A549 (cell line): ENCODE measurements around the gene LEPROT. TPM values are rescaled to one million over a fixed set of nuclear protein-coding genes. Genes with fewer than 3 reads are reported as not detected.

Experiments
- ATAC-seq, 2 experiments: fragments of 200-7000 bp in 1 of 2; fragments of >200 bp in 1 of 2; cut with Nextera tagmentation in 1 of 2; cut with Tn5 transposase in 1 of 2; 3 replicates each; pipeline versions ENCODE4 v1.8.0 to v1.9.1; 2018 to 2020; ENCODE audit warnings: mild to moderate bottlenecking in 1 of 2, moderate library complexity in 1 of 2
- CTCF ChIA-PET: fragments of 300-600 bp; sonication (Branson Sonifier 250); formaldehyde crosslinking; extraction: SDS; loops from one replicate; lab custom pipeline; 2021; ENCODE audit warnings: antibody characterized with exemption, inconsistent platforms; lab: Yijun Ruan, JAX
- POLR2A ChIA-PET: fragments of 350-600 bp; formaldehyde crosslinking; extraction: SDS; loops from one replicate; lab custom pipeline; 2021; ENCODE audit warnings: antibody characterized with exemption, inconsistent platforms; lab: Yijun Ruan, JAX
- DNase-seq, 2 experiments: peaks; one replicate each; pipeline versions ENCODE4 v3.0.0 to v3.0.0-alpha.2; 2011 to 2016; ENCODE audit warnings: low read depth in 1 of 2, low spot score in 1 of 2
- FAIRE-seq: peaks from 2 replicates; lab custom pipeline; 2011; peaks lifted over from hg19 to GRCh38; lab: Jason Lieb, UNC
- H3K27ac ChIP-seq, 2 experiments: fragments of >200 bp; sonication (Bioruptor Twin); formaldehyde crosslinking; 3 replicates each; pipeline ENCODE4 v1.5.1; 2016 to 2017
- H3K4me1 ChIP-seq: fragments of >200 bp; sonication (Bioruptor Twin); formaldehyde crosslinking; 3 replicates; pipeline ENCODE4 v1.6.1; 2016
- H3K4me2 ChIP-seq: fragments of >200 bp; sonication (Bioruptor Twin); formaldehyde crosslinking; 3 replicates; pipeline ENCODE4 v1.6.1; 2016
- H3K4me3 ChIP-seq: fragments of >200 bp; sonication (Bioruptor Twin); formaldehyde crosslinking; 3 replicates; pipeline ENCODE4 v1.5.1; 2016
- H3K9me3 ChIP-seq: fragments of >200 bp; sonication (Bioruptor Twin); formaldehyde crosslinking; 3 replicates; pipeline ENCODE4 v1.6.1; 2016
- BHLHE40 ChIP-seq: IDR thresholded peaks from 2 replicates; pipeline ENCODE4 v1.6.1; 2012; ENCODE audit warnings: low read depth, low read length, inconsistent platforms
- CBX2 ChIP-seq: fragments of 200-600 bp; sonication (generic); IDR thresholded peaks from 2 replicates; pipeline ENCODE4 v1.6.1; 2016; ENCODE audit warnings: low read depth, mild to moderate bottlenecking, borderline replicate concordance
- CEBPB ChIP-seq, 2 experiments: fragments of >200 bp in 1 of 2; sonication (Bioruptor Twin) in 1 of 2; formaldehyde crosslinking in 1 of 2; IDR thresholded peaks; 2 replicates each; pipeline ENCODE4 v1.6.1; 2012 to 2016
- EHF ChIP-seq: fragments of 250-450 bp; sonication (Bioruptor Pico); IDR thresholded peaks from 2 replicates; pipeline ENCODE4 v1.5.0; 2020; ENCODE audit warnings: mild to moderate bottlenecking
- EHMT2 ChIP-seq: fragments of 200-600 bp; sonication (generic); IDR thresholded peaks from 2 replicates; pipeline ENCODE4 v1.6.1; 2016; ENCODE audit warnings: antibody characterized with exemption, low read depth, mild to moderate bottlenecking, moderate library complexity
- EP300 ChIP-seq, 2 experiments: fragments of >200 bp; sonication (Bioruptor Twin); formaldehyde crosslinking; IDR thresholded peaks; 2 replicates in 1 of 2; 3 replicates in 1 of 2; pipeline ENCODE4 v1.6.1; 2016 to 2017
- FOSB ChIP-seq: fragments of 250-450 bp; sonication (Bioruptor Pico); IDR thresholded peaks from 2 replicates; pipeline ENCODE4 v1.5.0; 2020; ENCODE audit warnings: mild to moderate bottlenecking, moderate library complexity
- FOSL2 ChIP-seq, 2 experiments: fragments of 450-650 bp in 1 of 2; fragments of >200 bp in 1 of 2; sonication (Bioruptor Twin) in 1 of 2; formaldehyde crosslinking; IDR thresholded peaks; 2 replicates each; pipeline versions ENCODE4 v1.5.0 to v1.6.1; 2016 to 2020; ENCODE audit warnings: mild to moderate bottlenecking in 1 of 2, moderate library complexity in 1 of 2
- FOXS1 ChIP-seq: fragments of 250-450 bp; sonication (Bioruptor Pico); IDR thresholded peaks from 2 replicates; pipeline ENCODE4 v1.5.0; 2020; ENCODE audit warnings: mild to moderate bottlenecking, moderate library complexity
- GATA3 ChIP-seq: IDR thresholded peaks from 2 replicates; pipeline ENCODE4 v1.6.1; 2012; ENCODE audit warnings: borderline replicate concordance
- HOXB5 ChIP-seq: fragments of 250-450 bp; sonication (Bioruptor Pico); IDR thresholded peaks from 2 replicates; pipeline ENCODE4 v1.5.0; 2020; ENCODE audit warnings: mild to moderate bottlenecking, moderate library complexity
- JUNB ChIP-seq: fragments of >200 bp; sonication (Bioruptor Twin); formaldehyde crosslinking; IDR thresholded peaks from 2 replicates; pipeline ENCODE4 v1.6.1; 2016
- KDM1A ChIP-seq: fragments of 200-600 bp; sonication (generic); IDR thresholded peaks from 2 replicates; pipeline ENCODE4 v1.6.1; 2016; ENCODE audit warnings: low read depth, mild to moderate bottlenecking
- NR3C1 ChIP-seq: fragments of >200 bp; sonication (Bioruptor Twin); formaldehyde crosslinking; IDR thresholded peaks from 3 replicates; pipeline ENCODE4 v1.6.1; 2017
- PHF8 ChIP-seq: fragments of 200-600 bp; sonication (generic); IDR thresholded peaks from 2 replicates; pipeline ENCODE4 v1.6.1; 2016; ENCODE audit warnings: low read depth, mild to moderate bottlenecking, antibody characterized with exemption, moderate library complexity, borderline replicate concordance
- RNF2 ChIP-seq: fragments of 200-600 bp; sonication (generic); IDR thresholded peaks from 2 replicates; pipeline ENCODE4 v1.6.1; 2016; ENCODE audit warnings: low read depth, mild to moderate bottlenecking, antibody characterized with exemption, moderate library complexity, borderline replicate concordance
- SMC3 ChIP-seq: fragments of >200 bp; sonication (Bioruptor Twin); formaldehyde crosslinking; IDR thresholded peaks from 3 replicates; pipeline ENCODE4 v1.6.1; 2018; ENCODE audit warnings: inconsistent platforms
- SREBF2 ChIP-seq: fragments of 450-650 bp; IDR thresholded peaks from 2 replicates; pipeline ENCODE4 v1.6.1; 2014; ENCODE audit warnings: mild to moderate bottlenecking, moderate library complexity
- ZC3H11A ChIP-seq: fragments of 450-650 bp; IDR thresholded peaks from 2 replicates; pipeline ENCODE4 v1.6.1; 2014; ENCODE audit warnings: antibody characterized with exemption, mild to moderate bottlenecking
- ZNF302 ChIP-seq: fragments of 250-450 bp; sonication (Bioruptor Pico); IDR thresholded peaks from 2 replicates; pipeline ENCODE4 v1.9.0; 2021; ENCODE audit warnings: inconsistent platforms, mild to moderate bottlenecking, moderate library complexity
- WGBS: methylation state at CpG from one replicate; pipeline ENCODE4 v1.1.6; 2017; ENCODE audit errors: missing lambda C conversion rate; 5-methylcytosine and 5-hydroxymethylcytosine counted together
- polyA plus RNA-seq, 4 experiments: library from polyadenylated mRNA; depleted of rRNA in 3 of 4; stranded (reverse); fragments of >200 nt; fragmentation: RNase III in 1 of 4; extraction: RNeasy Plus Mini Kit Qiagen cat#74134 plus additional on column Dnase treatment in 1 of 4; gene quantifications; 2 replicates in 3 of 4; 3 replicates in 1 of 4; pipeline ENCODE4 v1.2.3, GENCODE V29; 2011 to 2017
- TF ChIP-seq, protein P1 (sequence below): fragments of >200 bp; sonication (Bioruptor Twin); formaldehyde crosslinking; IDR thresholded peaks from 3 replicates; pipeline ENCODE4 v1.5.1; 2016
- TF ChIP-seq, protein P2 (sequence below): fragments of 150-350 bp; IDR thresholded peaks from 2 replicates; pipeline ENCODE4 v1.6.1; 2014; ENCODE audit warnings: low read depth, mild to moderate bottlenecking, low read length
- TF ChIP-seq, protein P3 (sequence below): fragments of >200 bp; sonication (Bioruptor Twin); formaldehyde crosslinking; IDR thresholded peaks from 2 replicates; pipeline ENCODE4 v1.6.1; 2016

Gene LEPROT
- polyA plus RNA-seq, 2 of the 4 experiments (the other 2 are of a cell fraction) = 51.2 to 62.9 TPM

DNA sequence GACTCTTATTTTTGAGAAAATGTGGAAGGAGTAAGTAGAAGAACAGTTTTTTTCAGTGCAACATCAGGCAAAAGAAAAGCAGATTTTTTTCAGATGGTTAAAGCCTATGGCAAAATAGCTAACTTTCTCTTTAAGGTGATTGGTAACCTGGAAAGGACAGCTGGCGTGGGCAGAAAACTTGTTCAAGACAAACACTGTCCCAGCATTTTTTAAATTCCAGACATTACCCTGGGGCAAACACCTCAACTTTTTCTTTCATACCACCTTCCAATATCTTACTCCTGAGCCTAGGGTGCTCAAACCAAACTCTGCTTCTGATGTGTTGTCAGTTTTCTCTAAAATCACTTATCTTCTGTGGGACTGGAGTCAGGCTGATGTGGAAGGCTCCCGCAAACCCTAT is 2.7 kb upstream of the LEPROT start:
- ATAC-seq (no peak), FAIRE-seq (no peak), DNase-seq (no peak)
- Histone ChIP-seq H3K4me2 (peak overlapping the region; percentile 56), H3K4me3 (no peak overlapping the region), H3K27ac (peak overlapping the region in 1 of 2 experiments; percentile 62; a peak in 3 of 6 replicates), H3K4me1 (peaks cover 36% of the 10 kb centered on the region), H3K9me3 (no peaks in the 10 kb centered on the region)
- 34% methylated on average over 2 of the region's 2 CpGs for WGBS
- ChIA-PET POLR2A (no interaction called here), CTCF (interaction anchor here (0.8 kb wide), 1 partner anchor 270 kb away, joined by 3 read pairs; no protein-coding TSS in a partner anchor)
- TF ChIP-seq PHF8 (no peak), FOXS1 (no peak), EP300 (IDR thresholded peaks at IDR 0.05) (no peak)

DNA sequence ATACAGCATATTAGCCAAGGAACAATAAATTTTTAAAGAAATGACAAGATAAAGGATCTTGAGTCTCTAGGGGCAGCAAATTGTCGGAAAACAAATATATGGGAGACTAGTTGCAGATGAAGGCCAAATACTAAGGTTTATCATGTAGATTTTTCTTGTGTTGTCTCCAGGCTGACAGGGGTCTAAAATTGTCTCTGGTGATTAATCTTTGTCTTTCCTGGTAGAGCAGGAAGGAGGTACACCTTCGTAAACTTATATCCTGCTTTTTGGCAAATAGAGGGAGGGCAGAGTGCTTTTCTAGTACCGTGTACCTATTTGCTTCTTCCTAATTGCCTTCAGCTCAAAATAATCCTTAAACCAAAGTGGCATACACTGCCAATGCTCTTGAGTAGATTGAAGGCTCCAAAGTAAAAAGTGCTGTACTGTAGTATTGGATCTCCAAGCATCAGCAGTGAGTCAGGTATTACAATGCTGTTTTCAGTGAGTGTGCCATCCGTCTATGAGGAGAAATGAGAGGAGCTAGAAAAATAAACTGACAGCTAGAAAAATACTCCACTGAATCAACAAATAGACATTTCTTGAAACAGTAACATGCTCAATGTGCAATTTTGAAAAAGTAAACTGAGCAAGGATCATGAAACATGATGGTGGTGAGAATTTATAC is 1.8 kb upstream of the LEPROT start:
- no peak for ATAC-seq
- Histone ChIP-seq H3K4me2 (no peak overlapping the region), H3K4me3 (no peak overlapping the region), H3K9me3 (no peaks in the 10 kb centered on the region), H3K27ac (peak overlapping the region in 1 of 2 experiments; percentile 95; a peak in 1 of 6 replicates), H3K4me1 (peaks cover 45% of the 10 kb centered on the region)
- DNase-seq = no peak
- POLR2A ChIA-PET = no interaction called here
- no peak for FAIRE-seq
- WGBS = 81% methylated on average over 4 of the region's 4 CpGs
- CTCF ChIA-PET = interaction anchor here (0.8 to 2.3 kb wide), 3 partner anchors 20 to 269 kb away, joined by 3 to 7 read pairs (median 3); no protein-coding TSS in a partner anchor
- TF ChIP-seq CBX2 = no peak
- no peak for TF ChIP-seq PHF8
- no peak for TF ChIP-seq SREBF2
- TF ChIP-seq, all 56 proteins: peak for 0

DNA sequence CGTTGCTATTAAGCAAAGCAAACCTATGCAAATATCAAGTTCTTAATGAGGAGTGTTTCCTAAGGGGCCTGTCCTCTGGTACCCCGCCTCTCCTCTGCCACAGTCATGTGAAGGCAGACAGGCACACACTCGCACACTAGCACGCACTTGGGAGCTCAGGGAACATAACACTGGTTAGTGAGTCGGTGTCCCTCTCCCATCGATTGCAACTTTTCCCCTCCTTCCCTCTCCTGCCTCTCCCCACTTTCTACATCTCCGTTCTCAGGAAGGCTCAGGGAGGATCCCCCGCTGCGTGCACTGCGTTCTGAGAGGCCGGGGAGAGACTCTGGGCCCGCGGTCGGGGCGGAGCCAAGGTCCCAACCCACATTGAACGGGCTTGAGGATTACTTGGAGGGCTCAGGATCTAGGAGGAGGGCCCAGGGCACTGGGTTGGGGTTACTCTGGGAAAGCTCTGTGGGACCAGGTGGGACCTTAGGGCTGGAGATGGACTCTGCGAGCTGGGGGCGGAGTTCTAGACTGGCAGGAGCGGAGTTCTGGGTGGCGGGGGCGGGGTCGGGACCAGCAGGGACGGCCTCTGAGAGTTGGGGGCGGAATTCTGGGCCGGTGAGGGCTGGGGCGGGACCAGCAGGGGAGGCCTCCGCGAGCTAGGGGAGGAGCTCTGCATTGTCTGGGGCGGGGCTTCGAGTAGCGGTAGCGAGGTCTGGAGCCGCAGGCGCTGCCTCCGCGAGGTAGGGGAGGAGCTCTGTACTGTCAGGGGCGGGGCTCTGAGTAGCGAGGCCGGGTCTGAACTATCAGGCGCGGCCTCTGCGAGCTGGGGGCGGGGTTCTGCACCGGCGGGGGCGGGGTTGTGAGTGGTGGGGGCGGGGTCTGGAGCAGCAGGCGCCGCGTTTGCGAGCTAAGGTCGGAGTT is 533 bp upstream of the LEPROT start:
- H3K4me1 ChIP-seq = peaks cover 58% of the 10 kb centered on the region
- ATAC-seq (peak; percentile 83 to 93), FAIRE-seq (no peak)

More for the DNA sequence above, 533 bp upstream of the LEPROT start:
- peak overlapping the region; percentile 85 for H3K4me3 ChIP-seq
- peak; percentile 75 to 97 for DNase-seq
- H3K27ac ChIP-seq = peak overlapping the region; percentile 86 to 99
- POLR2A ChIA-PET = interaction anchor here (0.7 to 1.5 kb wide), 4 partner anchors 8 to 165 kb away, joined by 4 to 7 read pairs (median 5); no protein-coding TSS in a partner anchor
- 1% methylated on average over 13 of the region's 52 CpGs for WGBS
- peak overlapping the region; percentile 78 for H3K4me2 ChIP-seq
- TF ChIP-seq, protein P1, sequence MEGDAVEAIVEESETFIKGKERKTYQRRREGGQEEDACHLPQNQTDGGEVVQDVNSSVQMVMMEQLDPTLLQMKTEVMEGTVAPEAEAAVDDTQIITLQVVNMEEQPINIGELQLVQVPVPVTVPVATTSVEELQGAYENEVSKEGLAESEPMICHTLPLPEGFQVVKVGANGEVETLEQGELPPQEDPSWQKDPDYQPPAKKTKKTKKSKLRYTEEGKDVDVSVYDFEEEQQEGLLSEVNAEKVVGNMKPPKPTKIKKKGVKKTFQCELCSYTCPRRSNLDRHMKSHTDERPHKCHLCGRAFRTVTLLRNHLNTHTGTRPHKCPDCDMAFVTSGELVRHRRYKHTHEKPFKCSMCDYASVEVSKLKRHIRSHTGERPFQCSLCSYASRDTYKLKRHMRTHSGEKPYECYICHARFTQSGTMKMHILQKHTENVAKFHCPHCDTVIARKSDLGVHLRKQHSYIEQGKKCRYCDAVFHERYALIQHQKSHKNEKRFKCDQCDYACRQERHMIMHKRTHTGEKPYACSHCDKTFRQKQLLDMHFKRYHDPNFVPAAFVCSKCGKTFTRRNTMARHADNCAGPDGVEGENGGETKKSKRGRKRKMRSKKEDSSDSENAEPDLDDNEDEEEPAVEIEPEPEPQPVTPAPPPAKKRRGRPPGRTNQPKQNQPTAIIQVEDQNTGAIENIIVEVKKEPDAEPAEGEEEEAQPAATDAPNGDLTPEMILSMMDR = no peak
- TF ChIP-seq EHMT2 (no peak), ZC3H11A (no peak), SMC3 (no peak), PHF8 (no peak), RNF2 (no peak), FOSB (CRISPR knock-in tag) (no peak), GATA3 (no peak), HOXB5 (CRISPR knock-in tag) (no peak), EHF (CRISPR knock-in tag) (no peak), FOSL2 (IDR thresholded peaks at IDR 0.05) (no peak), FOSL2 (CRISPR knock-in tag; IDR thresholded peaks at IDR 0.05) (no peak), JUNB (no peak), CEBPB (IDR thresholded peaks at IDR 0.05) (no peak), CBX2 (no peak), KDM1A (no peak), ZNF302 (no peak), BHLHE40 (no peak), NR3C1 (no peak)
- TF ChIP-seq, protein P2, sequence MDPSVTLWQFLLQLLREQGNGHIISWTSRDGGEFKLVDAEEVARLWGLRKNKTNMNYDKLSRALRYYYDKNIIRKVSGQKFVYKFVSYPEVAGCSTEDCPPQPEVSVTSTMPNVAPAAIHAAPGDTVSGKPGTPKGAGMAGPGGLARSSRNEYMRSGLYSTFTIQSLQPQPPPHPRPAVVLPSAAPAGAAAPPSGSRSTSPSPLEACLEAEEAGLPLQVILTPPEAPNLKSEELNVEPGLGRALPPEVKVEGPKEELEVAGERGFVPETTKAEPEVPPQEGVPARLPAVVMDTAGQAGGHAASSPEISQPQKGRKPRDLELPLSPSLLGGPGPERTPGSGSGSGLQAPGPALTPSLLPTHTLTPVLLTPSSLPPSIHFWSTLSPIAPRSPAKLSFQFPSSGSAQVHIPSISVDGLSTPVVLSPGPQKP = no peak
- TF ChIP-seq, protein P3, sequence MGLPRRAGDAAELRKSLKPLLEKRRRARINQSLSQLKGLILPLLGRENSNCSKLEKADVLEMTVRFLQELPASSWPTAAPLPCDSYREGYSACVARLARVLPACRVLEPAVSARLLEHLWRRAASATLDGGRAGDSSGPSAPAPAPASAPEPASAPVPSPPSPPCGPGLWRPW = no peak
- H3K9me3 ChIP-seq = no peaks in the 10 kb centered on the region
- CTCF ChIA-PET = interaction anchor here (0.6 to 2.3 kb wide), 3 partner anchors 22 to 268 kb away, joined by 3 to 7 read pairs (median 4); no protein-coding TSS in a partner anchor
